H9 (cell line): ENCODE results near the gene ACSL3. TPM values are rescaled to one million over a fixed set of nuclear protein-coding genes. Genes with fewer than 3 reads are reported as not detected.

Experiments
- DNase-seq: peaks from one replicate; pipeline ENCODE4 v3.0.0-alpha.2; 2017
- H2AFZ ChIP-seq: one replicate; pipeline ENCODE4 v1.6.1; 2013; ENCODE audit warnings: mild to moderate bottlenecking, low read length, control low read depth, moderate library complexity
- H2AK5ac ChIP-seq: 2 replicates; pipeline ENCODE4 v1.6.1; 2013; ENCODE audit warnings: low read length, control low read depth, mixed read lengths; ENCODE audit not compliant: insufficient read length
- H2BK120ac ChIP-seq: one replicate; pipeline ENCODE4 v1.6.1; 2013; ENCODE audit warnings: low read depth, mild to moderate bottlenecking, low read length, control low read depth, inconsistent platforms; ENCODE audit not compliant: poor library complexity, severe bottlenecking
- H2BK12ac ChIP-seq: 2 replicates; pipeline ENCODE4 v1.6.1; 2013; ENCODE audit warnings: low read length, control low read depth, mixed read lengths, low read depth; ENCODE audit not compliant: insufficient read length
- H2BK15ac ChIP-seq: 2 replicates; pipeline ENCODE4 v1.6.1; 2013; ENCODE audit warnings: low read depth, low read length, control low read depth
- H2BK20ac ChIP-seq: one replicate; pipeline ENCODE4 v1.6.1; 2013; ENCODE audit warnings: low read depth, mild to moderate bottlenecking, low read length, control low read depth, inconsistent platforms; ENCODE audit not compliant: poor library complexity, severe bottlenecking
- H2BK5ac ChIP-seq: 2 replicates; pipeline ENCODE4 v1.6.1; 2013; ENCODE audit warnings: low read length, control low read depth, mixed read lengths; ENCODE audit not compliant: insufficient read length
- H3K14ac ChIP-seq: 2 replicates; pipeline ENCODE4 v1.6.1; 2013; ENCODE audit warnings: low read length, control low read depth; ENCODE audit not compliant: insufficient read depth
- H3K18ac ChIP-seq: 2 replicates; pipeline ENCODE4 v1.6.1; 2013; ENCODE audit warnings: low read depth, mild to moderate bottlenecking, mixed read lengths, low read length, control low read depth; ENCODE audit not compliant: insufficient read length
- H3K23ac ChIP-seq: 2 replicates; pipeline ENCODE4 v1.6.1; 2013; ENCODE audit warnings: low read length, control low read depth, mixed read lengths, low read depth; ENCODE audit not compliant: insufficient read length
- H3K23me2 ChIP-seq: 2 replicates; pipeline ENCODE4 v1.6.1; 2013; ENCODE audit warnings: low read depth, mild to moderate bottlenecking, mixed read lengths, low read length, control low read depth; ENCODE audit not compliant: insufficient read length, poor library complexity, severe bottlenecking
- H3K27ac ChIP-seq: 2 replicates; pipeline ENCODE4 v1.5.1; 2013; ENCODE audit warnings: low read length, control low read depth, mixed read lengths, low read depth; ENCODE audit not compliant: insufficient read length
- H3K27me3 ChIP-seq: 2 replicates; pipeline ENCODE4 v1.6.1; 2013; ENCODE audit warnings: low read length, control low read depth, inconsistent platforms; ENCODE audit not compliant: insufficient read depth
- H3K4ac ChIP-seq: 2 replicates; pipeline ENCODE4 v1.6.1; 2013; ENCODE audit warnings: low read depth, mild to moderate bottlenecking, control low read depth, inconsistent platforms, low read length, moderate library complexity
- H3K4me1 ChIP-seq: 2 replicates; pipeline ENCODE4 v1.6.1; 2013; ENCODE audit warnings: low read length, control low read depth, inconsistent platforms; ENCODE audit not compliant: insufficient read depth
- H3K4me2 ChIP-seq: 2 replicates; pipeline ENCODE4 v1.6.1; 2013; ENCODE audit warnings: low read length, control low read depth, mixed read lengths; ENCODE audit not compliant: insufficient read length, insufficient read depth
- H3K56ac ChIP-seq: 2 replicates; pipeline ENCODE4 v1.6.1; 2013; ENCODE audit warnings: low read depth, mild to moderate bottlenecking, mixed read lengths, low read length, control low read depth; ENCODE audit not compliant: insufficient read length
- H3K79me1 ChIP-seq: 2 replicates; pipeline ENCODE4 v1.6.1; 2013; ENCODE audit warnings: low read depth, mild to moderate bottlenecking, moderate library complexity, low read length, control low read depth, inconsistent platforms; ENCODE audit not compliant: insufficient read depth, poor library complexity, severe bottlenecking
- H3K79me2 ChIP-seq: 2 replicates; pipeline ENCODE4 v1.6.1; 2013; ENCODE audit warnings: low read length, control low read depth, inconsistent platforms; ENCODE audit not compliant: insufficient read depth
- H3K9ac ChIP-seq: 2 replicates; pipeline ENCODE4 v1.6.1; 2013; ENCODE audit warnings: low read length, control low read depth, mixed read lengths; ENCODE audit not compliant: insufficient read length; ENCODE audit errors: extremely low read depth
- H3K9me3 ChIP-seq: one replicate; pipeline ENCODE4 v1.6.1; 2013; ENCODE audit warnings: low read depth, low read length, inconsistent platforms; ENCODE audit not compliant: control insufficient read depth
- H3T11ph ChIP-seq: one replicate; pipeline ENCODE4 v1.6.1; 2013; ENCODE audit warnings: mild to moderate bottlenecking, low read length, control low read depth, inconsistent platforms
- H4K20me1 ChIP-seq: one replicate; pipeline ENCODE4 v1.6.1; 2013; ENCODE audit not compliant: control insufficient read depth, insufficient read length, insufficient read depth
- H4K5ac ChIP-seq: 2 replicates; pipeline ENCODE4 v1.6.1; 2013; ENCODE audit warnings: low read depth, mild to moderate bottlenecking, mixed read lengths, low read length, control low read depth; ENCODE audit not compliant: insufficient read length
- H4K8ac ChIP-seq: replicated peaks from 2 replicates; pipeline ENCODE4 v1.6.1; 2013; ENCODE audit warnings: low read length, control low read depth, mixed read lengths, low read depth; ENCODE audit not compliant: insufficient read length
- H4K91ac ChIP-seq: 2 replicates; pipeline ENCODE4 v1.6.1; 2013; ENCODE audit warnings: low read depth, mild to moderate bottlenecking, moderate library complexity, mixed read lengths, low read length, control low read depth; ENCODE audit not compliant: insufficient read length
- H3K27ac Mint-ChIP-seq, 3 experiments: 2 replicates in 2 of 3; 3 replicates in 1 of 3; pipeline ENCODE4 v1.8.0; 2020 to 2021; ENCODE audit warnings: mixed read lengths in 3 of 3, mild to moderate bottlenecking in 1 of 3, moderate library complexity in 1 of 3
- H3K27me3 Mint-ChIP-seq: 2 replicates; pipeline ENCODE4 v1.8.0; 2021; ENCODE audit warnings: low read depth, mild to moderate bottlenecking, moderate library complexity, mixed read lengths
- H3K36me3 Mint-ChIP-seq, 3 experiments: 2 replicates in 2 of 3; 3 replicates in 1 of 3; pipeline ENCODE4 v1.8.0; 2020 to 2021; ENCODE audit warnings: low read depth in 3 of 3, mixed read lengths in 3 of 3; ENCODE audit not compliant: insufficient read depth in 1 of 3
- H3K4me1 Mint-ChIP-seq, 2 experiments: 2 replicates each; pipeline ENCODE4 v1.8.0; 2020; ENCODE audit warnings: mixed read lengths in 2 of 2
- H3K4me3 Mint-ChIP-seq, 2 experiments: 2 replicates in 1 of 2; 3 replicates in 1 of 2; pipeline ENCODE4 v1.8.0; 2020 to 2021; ENCODE audit warnings: mild to moderate bottlenecking in 2 of 2, mixed read lengths in 2 of 2, moderate library complexity in 1 of 2
- H3K9me3 Mint-ChIP-seq, 2 experiments: 2 replicates in 1 of 2; 3 replicates in 1 of 2; pipeline ENCODE4 v1.8.0; 2020; ENCODE audit warnings: mild to moderate bottlenecking in 2 of 2, mixed read lengths in 2 of 2, moderate library complexity in 1 of 2
- WGBS: extraction: QIAGEN DNeasy Blood & Tissue Kit; methylation state at CpG from one replicate; pipeline ENCODE4 v1.1.7; 2013; ENCODE audit warnings: missing lambda C conversion rate, low lambda C conversion rate, mixed read lengths; ENCODE audit not compliant: insufficient read length; ENCODE audit errors: extremely low coverage; 5-methylcytosine and 5-hydroxymethylcytosine counted together
- total RNA-seq: library from RNA; stranded (reverse); gene quantifications from 2 replicates; pipeline ENCODE4 v1.2.1, GENCODE V29; 2021
- TF ChIP-seq, protein P1 (sequence below): fragments of 200-600 bp; sonication (generic); conservative IDR thresholded peaks from 3 replicates; pipeline ENCODE4 v1.8.0; 2021; ENCODE audit warnings: antibody characterized with exemption, mild to moderate bottlenecking

The ACSL3 gene
- total RNA-seq, 1 experiment from 2014 or later = 60.9 TPM

DNA sequence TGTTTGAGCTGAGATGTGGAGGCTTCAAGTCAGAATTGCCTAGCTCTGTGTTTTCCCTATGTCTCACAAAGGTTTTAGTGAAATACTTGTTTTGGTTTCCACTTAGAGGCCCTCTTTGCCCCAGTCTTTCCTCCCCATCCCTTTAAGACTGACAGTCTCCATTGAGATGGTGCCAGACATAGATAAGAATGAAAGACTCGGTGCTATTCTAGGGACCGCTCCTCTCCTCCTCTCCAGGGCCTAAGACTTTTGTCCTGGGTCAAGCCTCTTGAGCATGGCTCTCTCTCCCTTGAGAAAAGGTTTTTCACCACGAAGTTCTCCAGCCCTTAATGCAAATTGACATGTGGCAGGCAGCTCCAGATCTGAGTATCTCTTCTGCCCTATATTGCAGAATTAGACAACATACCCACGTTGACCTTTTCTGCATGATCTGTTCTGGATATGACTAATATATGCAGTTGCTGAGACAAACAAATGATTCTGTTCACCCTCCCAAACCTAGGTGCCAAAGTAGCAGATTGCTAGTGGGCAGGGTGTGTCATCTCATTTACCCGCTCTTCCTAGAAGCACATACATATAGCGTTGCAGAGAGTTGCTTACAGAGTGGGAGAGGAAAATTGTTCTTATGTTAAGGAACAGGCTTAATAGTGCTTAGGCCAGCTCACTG is 47.5 kb upstream of the ACSL3 start:
- Mint-ChIP-seq H3K36me3 (no peaks in the 10 kb centered on the region), H3K4me1 (no peaks in the 10 kb centered on the region), H3K9me3 (peaks cover 11 to 16% of the 10 kb centered on the region in 2 experiments), H3K27ac (no peak overlapping the region), H3K27me3 (peaks cover 5% of the 10 kb centered on the region; the same call in 1 of the 2 replicates), H3K4me3 (no peak overlapping the region)
- no peaks in the 10 kb centered on the region for H4K20me1 ChIP-seq
- H3K9ac ChIP-seq = no peak overlapping the region
- H3K27me3 ChIP-seq = no peaks in the 10 kb centered on the region
- no peak overlapping the region for H2BK120ac ChIP-seq
- H3K23ac ChIP-seq = no peak overlapping the region
- no peak overlapping the region for H3T11ph ChIP-seq
- TF ChIP-seq, protein P1, sequence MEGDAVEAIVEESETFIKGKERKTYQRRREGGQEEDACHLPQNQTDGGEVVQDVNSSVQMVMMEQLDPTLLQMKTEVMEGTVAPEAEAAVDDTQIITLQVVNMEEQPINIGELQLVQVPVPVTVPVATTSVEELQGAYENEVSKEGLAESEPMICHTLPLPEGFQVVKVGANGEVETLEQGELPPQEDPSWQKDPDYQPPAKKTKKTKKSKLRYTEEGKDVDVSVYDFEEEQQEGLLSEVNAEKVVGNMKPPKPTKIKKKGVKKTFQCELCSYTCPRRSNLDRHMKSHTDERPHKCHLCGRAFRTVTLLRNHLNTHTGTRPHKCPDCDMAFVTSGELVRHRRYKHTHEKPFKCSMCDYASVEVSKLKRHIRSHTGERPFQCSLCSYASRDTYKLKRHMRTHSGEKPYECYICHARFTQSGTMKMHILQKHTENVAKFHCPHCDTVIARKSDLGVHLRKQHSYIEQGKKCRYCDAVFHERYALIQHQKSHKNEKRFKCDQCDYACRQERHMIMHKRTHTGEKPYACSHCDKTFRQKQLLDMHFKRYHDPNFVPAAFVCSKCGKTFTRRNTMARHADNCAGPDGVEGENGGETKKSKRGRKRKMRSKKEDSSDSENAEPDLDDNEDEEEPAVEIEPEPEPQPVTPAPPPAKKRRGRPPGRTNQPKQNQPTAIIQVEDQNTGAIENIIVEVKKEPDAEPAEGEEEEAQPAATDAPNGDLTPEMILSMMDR = no peak
- H3K79me1 ChIP-seq = no peaks in the 10 kb centered on the region
- no peaks in the 10 kb centered on the region for H3K4me1 ChIP-seq
- H2BK12ac ChIP-seq = no peak overlapping the region
- DNase-seq = no peak
- H3K18ac ChIP-seq = no peak overlapping the region
- H4K5ac ChIP-seq = no peak overlapping the region
- no peak overlapping the region for H3K56ac ChIP-seq
- no peak overlapping the region for H4K8ac ChIP-seq
- no CpG with 5 or more reads among the region's 6 CpGs for WGBS
- no peaks in the 10 kb centered on the region for H3K9me3 ChIP-seq
- no peak overlapping the region for H3K27ac ChIP-seq
- H3K23me2 ChIP-seq = no peaks in the 10 kb centered on the region
- no peak overlapping the region for H4K91ac ChIP-seq
- no peak overlapping the region for H3K4me2 ChIP-seq
- H2BK15ac ChIP-seq = no peak overlapping the region
- H2BK5ac ChIP-seq = no peak overlapping the region
- no peak overlapping the region for H2AFZ ChIP-seq
- no peaks in the 10 kb centered on the region for H3K79me2 ChIP-seq
- H2BK20ac ChIP-seq = no peak overlapping the region
- no peak overlapping the region for H3K14ac ChIP-seq
- no peak overlapping the region for H2AK5ac ChIP-seq
- no peak overlapping the region for H3K4ac ChIP-seq
